ENCODE data around the gene MDP1.

Gene MDP1

DNA sequence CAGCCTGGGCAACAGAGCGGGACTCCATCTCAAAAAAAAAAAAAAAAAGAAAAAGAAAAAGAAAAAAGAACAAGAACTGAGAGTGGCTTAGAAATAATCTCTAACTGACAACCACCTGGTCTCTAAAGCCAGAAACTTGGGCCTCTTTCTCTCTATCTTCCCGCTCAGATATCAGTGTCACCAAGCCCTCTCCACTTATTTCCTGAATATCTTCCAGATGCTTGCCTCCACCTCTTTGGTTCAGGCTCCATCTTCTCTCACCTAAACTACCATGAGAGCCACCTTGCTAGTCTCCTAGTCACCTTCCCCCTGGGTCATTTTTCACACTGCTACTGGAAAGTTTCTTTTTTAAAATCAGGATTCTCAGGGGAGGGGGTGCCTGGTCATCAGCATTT is 18.8 kb downstream of the MDP1 start:
- no peak for FAIRE-seq

DNA sequence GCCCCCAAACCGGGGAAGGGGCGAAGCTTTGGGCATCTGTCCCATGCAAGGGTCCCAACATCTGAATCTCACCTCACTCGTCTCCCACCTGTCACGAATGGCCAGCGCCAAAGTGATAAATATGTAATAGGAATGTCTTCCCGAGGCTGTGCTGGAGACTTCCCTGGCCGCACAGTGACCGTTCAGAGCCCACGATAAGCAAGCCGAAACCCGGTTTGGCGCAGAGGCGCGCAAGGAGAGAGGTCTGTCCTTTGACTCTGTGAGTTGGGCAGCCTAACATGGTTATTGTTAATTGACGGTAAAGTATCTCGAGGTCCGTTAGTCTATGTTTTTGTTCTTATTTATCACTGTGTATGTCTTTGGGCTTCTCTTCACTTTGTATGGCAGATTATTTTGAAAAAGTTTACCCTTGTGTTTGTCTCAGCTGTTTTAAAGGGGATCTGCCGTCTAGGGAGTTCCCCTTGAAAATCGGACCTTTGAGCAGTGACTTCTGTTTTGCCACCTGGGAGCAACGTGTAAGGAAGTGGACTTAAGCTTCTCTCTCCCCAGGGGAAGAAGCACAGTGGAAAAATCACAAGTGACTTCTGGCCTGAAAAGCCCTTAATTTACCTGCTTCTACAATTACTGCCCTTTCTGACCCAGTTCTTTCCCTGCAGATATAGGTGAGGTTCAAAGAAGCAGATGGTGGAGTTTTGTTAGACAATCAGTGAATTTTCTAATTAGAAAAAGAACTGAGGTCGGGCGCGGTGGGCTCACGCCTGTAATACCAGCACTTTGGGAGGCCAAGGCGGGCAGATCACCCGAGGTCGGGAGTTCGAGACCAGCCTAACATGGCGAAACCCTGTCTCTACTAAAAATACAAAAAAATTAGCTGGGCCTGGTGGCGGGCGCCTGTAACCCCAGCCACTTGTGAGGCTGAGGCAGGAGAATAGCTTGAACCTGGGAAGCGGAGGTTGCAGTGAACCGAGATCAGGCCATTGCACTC is 19.5 kb downstream of the MDP1 start:
- no peak for FAIRE-seq

DNA sequence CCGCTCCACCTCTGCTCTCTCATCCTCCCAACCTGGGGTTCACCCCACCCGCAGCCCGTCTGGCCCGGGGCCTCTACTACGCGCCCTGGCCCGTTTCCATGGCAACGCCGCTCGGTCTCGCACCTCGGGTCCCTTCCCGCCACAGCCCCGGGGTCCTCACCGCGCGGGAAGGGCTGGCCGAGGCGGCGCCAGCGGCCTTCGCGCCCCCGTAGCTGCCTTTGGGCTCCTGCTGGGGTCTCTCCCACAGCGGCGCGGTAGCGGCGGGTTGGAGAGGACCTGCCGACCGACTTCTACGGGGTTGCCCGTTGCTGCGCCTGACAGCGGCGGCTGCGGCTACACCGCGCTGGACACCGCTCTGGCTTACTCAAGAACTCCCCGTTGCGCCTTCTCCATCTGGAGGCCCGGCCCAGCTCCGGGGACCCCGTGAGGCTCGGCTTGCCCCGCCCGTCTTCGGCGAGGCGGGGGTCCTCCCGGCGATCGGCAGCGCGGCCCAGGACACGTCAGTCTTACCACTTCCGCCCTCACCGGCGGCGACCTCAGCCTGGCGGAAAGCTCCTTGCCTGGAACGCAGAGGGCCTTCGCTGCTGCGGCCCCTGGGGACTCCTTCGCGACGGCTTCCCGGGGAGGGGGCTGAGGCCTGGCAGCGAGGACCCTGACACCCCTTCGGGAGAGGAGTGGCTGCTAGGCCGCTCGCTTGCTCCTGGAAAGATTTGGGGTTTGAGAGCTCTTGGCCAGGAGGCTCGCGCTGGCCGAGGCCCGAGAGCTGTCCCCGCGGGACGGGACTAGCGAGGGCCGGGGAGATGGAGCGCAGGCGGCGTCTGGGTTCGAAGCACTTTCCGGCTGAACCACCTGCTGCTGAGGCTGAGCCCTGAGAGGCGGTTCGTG is 20.4 kb downstream of the MDP1 start, which contains the start of gene TM9SF1:
Gene TM9SF1, minus strand, starts transcription at position 256 of the 885 bp plus-strand sequence. CDS start 422 bp downstream, outside the sequence.
- no peak for FAIRE-seq

DNA sequence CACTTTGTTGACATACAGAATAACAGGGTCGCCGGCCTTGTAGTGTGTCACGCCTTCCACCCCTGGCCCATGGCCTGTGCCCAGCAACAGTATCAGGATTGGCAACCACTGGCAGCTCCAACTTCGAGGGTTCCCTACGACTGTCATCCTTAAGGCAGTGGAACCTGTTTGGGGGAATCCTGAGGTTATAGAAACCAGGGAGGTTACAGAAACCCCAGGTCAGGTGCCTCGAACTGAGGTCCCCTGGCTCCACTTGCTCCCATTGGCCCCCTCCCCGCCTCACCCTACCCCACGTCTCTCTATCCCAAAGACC is 21.0 kb downstream of the MDP1 start:
- no peak for FAIRE-seq

DNA sequence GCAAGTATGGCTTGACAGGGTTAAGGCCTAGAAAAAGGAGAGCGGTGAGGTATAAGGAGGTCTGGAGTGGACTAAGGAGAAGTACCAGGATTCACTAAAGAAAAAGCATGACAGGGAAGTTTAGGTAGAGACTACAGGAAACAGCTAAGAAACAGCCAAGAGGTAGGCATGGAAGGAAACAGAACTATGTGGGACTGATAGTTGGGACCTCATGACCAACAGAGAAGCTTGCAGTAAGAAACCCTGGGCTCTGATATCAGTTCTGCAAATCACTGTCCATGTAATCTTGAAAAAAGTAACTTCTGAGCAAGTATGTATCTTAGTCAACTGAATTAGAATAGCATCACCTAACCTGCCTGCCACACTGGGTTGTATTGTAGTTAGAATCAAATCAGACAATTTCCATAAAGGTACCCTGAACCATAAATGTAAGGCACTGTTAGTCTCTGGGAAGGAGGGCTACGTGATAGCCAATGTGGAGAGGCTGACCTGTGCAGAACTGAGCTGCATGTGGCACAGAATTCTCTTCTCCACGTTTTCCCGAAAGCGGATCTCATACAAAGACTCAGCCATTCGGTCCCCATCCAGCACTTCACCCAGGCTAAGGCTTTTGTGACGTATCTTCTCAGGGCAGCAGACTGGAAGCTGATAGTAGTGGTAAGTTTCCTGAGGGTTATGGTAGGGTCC is 21.5 kb downstream of the MDP1 start:
- FAIRE-seq, result no peak

DNA sequence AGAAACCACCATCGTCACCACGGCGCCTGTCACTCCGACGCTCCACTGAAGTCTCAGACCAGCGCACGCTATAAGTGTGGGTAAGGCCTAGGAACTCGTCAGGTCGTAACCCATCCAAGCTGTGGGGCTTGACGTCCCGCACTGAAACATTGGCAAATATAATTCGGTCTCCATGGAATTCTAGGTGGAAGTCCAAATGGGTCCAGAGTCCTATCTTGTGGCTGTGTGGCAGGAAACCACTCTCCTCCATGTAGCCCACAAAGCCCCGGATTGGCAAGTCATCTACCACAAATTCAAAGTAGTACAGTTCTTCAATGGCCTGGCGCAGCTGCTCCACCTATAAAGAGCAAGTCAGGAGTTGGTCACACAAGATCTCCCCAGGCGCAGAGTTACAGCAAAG is 22.9 kb downstream of the MDP1 start:
- FAIRE-seq, result no peak

DNA sequence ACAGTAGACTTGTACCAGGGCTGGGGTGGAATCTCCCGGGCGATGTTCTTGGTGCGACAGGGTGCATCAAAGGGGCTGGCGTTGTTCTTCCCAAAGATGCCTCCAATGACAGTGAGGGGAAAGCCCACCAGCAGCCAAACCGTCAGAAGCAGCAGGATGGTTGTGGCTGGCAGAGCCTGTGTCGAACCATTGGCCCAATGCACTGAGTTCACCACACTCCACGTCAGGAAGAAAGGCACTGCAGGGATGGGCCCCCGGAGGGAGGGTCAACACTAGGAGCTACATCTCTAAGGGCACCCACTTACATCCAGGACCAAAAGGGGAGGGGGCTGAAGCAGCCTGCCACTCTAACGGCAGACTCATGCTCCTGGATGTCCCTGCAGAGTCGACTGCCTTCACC is 25.4 kb downstream of the MDP1 start:
- FAIRE-seq, result no peak

DNA sequence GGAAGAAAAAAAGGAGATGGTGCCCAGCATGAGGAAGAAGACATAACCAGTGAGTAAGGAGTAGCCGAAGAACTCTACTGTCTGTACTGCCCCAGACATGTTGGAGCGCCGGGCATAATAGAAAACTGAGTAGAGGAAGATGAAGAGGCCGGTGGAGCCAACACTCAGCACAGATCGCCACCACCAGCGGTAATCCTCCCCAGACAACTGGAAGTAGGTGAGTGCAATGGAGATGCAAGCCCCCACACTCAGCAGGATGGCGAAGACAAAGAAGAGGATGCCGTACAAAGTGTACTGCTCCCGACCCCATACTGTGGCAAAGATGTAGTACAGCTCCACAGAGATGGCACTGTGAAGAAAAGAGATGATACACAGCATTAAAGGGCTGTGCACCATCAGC is 26.4 kb downstream of the MDP1 start:
- FAIRE-seq, result no peak

DNA sequence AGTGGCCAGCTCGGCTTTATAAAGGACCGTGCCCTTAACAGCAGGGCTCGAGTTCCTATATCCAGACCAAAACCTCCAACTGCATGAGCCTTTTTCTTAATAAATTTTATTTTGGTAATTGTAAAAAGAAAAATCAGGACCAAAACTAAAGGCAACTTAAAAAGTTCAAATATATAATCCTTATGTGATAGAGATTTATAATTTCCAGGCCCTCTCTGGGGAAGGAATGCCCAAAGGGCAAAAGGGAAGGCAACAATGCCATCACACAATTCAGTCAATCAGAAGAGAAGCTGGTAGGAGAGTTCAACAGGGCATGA is 26.8 kb downstream of the MDP1 start:
- FAIRE-seq, result no peak

DNA sequence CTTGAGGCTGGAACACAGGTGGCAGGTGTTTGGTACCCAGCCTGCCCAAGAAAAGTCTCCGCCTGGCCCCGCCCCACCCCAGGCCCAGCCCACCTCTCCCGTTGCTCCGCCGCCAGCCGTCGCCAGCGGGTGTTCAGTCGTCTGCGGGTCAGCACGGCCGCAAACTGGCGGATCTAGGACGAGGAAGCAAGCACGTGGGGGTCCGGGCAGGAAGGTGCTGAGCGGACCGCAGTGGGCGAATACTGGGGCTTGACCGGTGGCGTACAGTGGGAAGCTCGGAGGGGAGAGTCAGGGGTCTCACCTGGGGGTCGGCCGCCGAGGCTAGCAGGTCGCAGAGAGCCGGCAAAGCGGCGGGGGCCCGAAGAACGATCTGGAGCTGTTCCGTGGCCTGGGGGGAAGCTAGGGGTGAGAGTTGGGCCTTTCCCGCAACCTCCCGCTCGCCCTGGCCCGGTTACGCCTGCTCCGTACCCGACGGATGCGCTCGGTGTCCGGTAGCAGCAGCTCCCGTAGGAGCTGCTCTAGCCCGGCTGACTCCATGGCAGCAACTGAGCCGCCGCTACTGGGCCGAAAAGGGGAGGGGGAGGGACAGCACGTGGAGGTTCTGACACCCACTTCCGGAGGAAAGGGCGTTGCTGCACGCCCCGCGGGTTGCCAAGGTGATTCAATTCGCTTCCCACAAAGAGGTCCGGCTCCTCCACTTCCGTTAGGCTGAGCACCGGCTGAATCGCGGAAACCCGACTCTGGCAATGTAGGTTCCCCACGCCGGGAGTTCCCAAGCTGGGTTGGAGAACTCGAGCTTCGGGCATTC is 27.4 kb downstream of the MDP1 start, which contains the start of gene IPO4:
Gene IPO4, minus strand, starts transcription at position 566 of the 808 bp plus-strand sequence. Its CDS starts 29 bp downstream, at position 537.
- FAIRE-seq, result peak; percentile 80

DNA sequence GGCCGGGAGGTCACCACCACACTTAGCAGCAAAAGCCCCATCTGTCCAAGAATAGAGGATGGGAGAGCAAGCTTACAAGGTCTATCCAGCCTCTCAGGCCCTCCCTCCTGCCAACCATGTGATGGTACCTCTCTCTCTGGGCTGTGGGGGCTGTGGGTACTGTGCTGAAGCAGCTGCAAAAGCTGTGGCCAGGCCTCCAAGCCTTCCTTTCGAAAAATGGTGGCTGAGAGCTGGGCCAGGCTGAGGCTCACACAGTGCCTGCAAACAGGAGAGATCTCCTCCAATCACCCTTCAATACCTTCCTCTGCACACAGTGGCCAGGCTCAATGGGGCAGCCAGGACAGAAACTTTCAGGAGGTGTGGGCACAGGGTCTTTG is 28.3 kb downstream of the MDP1 start:
- no peak for FAIRE-seq

DNA sequence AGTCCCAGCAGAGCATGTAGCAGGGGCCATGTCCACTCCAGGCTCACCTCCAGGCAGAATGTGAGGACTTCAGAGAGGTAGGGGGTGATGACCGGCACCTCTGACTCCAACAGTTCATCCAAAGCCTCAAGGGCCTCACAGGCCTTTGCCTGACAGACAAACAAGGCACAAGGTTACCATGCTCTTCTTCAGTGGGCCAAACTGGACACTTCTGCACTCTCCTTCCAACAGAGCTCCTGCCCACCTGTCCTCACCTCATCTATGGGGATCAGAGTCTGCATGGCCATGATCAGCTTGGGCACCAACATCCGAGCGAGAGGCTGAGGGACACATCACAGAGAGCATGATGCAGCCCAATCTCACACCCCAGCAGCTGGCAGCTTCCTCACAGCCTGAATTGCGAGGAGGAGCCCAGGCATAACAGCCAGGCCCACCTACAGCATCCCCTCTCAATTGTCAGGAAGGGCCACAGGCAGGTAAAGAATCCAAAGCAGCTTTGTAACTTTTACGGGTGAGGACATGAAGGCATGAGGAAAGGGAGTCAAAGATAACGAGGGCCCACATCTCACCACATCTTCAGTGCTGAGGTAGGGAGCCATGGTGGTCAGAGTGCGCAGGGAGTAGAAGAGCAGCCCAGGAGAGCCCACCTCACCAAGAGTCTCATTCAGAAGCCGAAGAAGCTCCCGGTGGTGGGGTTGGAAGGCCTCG is 28.9 kb downstream of the MDP1 start:
- no peak for FAIRE-seq

DNA sequence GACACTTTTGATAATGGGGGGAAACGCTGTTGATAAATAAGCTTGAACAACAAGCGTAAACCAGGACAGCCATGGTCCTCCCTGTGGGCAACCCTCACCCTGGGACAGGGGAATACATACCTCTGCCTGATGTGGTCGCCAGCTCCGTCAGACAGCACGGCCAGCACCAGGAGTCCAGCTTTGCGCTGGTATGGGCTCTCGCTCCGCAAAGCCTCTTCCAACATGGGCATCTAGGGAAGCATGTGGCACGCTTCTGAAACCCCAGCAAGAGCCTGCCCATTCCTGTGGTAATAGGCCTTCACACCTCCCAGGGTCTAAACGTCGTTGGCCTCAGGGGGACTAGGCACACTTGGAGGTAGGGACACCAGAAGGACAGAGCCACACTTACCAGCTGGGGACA is 30.1 kb downstream of the MDP1 start:
- FAIRE-seq, result no peak

DNA sequence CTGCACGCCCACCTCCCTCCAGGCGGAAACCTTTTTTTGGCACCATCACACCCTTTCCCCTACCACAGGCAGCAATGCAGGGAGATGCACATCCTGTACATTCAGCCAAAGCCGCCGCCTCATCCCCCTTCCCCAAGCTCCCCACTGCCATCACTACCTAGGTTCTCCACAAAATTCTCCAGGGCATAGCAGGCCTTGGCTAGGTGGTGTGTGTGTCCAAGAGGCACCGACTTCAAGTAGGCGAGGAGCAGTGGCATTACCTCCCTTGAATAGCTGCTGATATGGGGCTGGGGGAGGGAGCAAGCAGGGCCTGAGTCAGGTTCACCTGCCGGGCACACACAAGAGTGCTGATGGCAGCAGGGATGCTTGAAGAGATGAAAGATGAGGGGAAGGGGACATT is 30.8 kb downstream of the MDP1 start:
- no peak for FAIRE-seq

DNA sequence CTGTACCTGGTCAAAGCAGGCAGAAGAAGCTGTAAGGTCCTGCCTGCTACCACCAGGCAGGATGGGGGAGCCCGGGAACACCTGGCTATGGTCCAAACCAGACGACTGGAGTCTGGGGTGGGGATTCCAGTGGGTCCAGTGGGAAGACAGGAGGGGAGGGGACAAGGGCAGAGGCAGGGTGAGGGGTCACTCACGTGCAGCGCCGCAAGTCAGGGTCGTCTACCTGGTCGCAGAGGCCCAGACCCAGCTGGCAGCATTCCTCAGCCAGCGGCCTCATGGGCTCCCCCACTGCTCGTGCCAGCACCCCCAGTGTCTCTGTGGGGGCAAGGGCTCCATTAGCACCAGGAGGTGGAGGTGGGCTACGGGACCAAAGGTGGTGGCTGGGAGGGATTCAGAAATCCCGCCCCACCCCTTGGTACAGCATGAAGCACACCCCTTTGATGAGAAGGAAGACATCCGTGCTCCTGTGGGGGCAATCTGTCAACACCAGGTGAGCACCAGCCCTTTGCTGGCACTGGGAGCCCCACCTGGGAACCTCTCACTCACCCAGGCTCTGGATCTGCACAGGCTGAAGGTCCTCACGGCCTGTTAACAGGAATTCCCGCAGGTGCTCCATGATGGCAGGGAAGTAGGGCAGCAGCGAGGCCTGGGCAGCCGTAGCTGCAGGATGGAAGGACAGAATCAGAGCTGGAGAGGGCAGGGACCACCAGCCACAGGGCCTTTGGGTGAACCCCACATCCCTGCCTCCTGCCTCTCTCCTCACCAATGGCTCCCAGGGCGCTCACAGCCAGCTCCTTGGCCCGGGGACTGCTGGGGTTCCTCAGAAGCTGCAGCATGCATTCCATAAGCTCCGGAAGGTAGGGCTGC is 31.5 kb downstream of the MDP1 start:
- no peak for FAIRE-seq

DNA sequence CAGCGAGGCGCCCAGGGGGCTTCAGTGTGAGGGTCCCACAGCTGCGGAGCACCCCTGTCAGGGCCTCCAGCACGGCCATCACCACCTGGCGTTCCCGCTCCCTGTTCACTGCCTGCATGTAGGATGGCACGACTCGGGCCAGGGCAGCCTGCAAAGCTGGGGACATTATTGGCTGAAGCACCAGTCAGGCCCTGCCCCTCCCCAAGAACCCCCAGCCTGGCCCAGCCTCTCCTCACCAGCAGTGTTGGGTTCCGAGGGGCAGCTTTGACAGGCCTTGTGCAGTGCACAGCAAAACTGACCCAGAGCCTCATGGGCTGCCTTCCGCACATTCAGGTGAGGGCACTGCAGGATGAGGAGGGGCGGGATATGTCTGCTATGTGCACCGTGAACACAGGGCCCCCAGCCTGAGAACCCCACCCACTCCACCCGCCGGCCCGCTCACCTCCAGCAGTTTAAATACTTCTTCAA is 32.8 kb downstream of the MDP1 start:
- no peak for FAIRE-seq

DNA sequence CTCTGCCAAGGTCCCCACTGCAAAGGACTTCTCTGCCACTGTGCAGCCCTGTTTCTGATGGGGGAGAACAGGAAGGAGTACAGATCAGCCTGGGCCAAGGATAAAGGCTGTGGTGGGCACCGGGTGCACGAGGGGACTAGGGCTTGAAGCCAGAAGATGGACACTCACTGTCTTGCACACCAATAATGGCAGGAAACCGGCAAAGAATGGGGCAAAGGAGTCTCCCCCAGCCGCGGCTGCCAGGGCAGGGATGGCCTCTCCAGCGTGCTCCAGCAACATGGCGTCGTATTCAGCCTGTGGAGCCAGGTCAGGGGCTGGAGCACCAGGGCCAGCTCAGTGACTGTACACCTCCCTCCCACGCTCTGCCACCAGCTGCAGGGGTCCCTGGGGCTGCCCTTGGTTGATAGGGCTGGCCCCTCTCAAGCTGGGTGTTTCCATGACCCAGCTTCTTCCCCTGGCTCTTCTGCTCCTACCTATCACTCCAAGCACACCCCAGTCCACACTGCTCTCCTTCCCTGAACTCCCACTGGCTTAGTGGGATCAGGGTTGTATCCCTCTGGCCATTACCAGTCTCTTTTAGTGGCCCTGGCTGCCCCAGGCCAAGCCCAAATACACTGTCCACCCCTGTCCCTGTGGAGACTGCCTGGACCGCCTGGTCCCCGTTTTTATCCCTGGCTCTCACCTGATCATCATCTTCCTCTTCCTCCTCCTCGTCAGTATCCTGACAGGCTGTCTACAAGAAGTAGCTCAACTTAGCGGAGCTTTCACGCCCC is 33.6 kb downstream of the MDP1 start:
- no peak for FAIRE-seq

DNA sequence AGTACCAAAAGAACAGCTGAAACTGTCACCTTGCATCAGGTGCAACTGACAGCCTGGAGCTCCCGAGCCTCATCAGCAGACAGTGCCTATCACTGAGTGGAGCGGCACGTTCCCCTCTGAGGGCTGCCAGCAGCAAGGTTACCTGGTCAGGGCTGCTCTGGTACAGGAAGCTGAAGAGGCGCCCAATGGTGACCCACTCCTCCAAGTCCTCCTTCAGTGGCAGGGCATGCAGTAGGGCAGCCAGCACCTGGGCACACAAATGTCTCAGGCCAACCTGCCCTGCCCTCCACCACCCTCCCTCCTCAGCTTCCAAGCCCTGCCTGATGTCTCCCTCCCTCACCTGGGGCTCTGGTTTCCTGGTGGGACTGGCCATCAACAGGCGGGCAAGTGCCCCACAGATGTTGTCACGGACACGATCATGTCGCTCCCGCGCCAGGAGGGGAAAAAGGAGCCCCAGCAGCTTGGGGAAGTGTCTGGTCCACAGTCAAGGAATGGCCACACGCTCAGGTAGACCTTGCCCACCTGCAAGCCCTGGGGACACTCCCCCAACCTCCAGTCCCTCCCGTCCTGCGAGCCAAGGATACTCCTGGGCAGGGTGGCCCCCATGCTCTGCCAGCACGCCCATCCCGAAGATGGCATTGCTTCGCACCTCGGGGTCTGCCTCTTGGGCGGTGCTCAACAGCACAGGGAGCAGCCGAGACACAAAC is 34.3 kb downstream of the MDP1 start:
- FAIRE-seq, result no peak

Measured in endometrium (tissue), 2 donors.